Right ventricle myocardium inferior (tissue), 1 donor: ENCODE data around the gene COL13A1. TPM values are rescaled to one million over a fixed set of nuclear protein-coding genes. Genes with fewer than 3 reads are reported as not detected.

Experiments
- ATAC-seq: fragments of 200-7000 bp; cut with Tn5 transposase; one replicate; pipeline ENCODE4 v1.9.1; 2020; ENCODE audit warnings: mild to moderate bottlenecking, moderate library complexity
- DNase-seq: peaks from one replicate; pipeline ENCODE4 v3.0.0; 2021; ENCODE audit errors: missing footprints
- intact Hi-C: fragments of 100-400 bp; cut with DNase I; formaldehyde crosslinking; loops from one replicate; pipeline ENCODE4 v1.11.0; 2022
- total RNA-seq: library from RNA; stranded (reverse); fragmentation: NEBNext Ultra II Directional; extraction: Animal tissue kit (Norgen Biotek cat#: 25700); gene quantifications from one replicate; pipeline ENCODE4 v1.2.1, GENCODE V29; 2021
- donor health status: DM: no; HTN: yes; CAD: no; lungs with severe emphysema.

The COL13A1 gene
- total RNA-seq, 1 donor from 2014 or later, result 1.0 TPM

DNA sequence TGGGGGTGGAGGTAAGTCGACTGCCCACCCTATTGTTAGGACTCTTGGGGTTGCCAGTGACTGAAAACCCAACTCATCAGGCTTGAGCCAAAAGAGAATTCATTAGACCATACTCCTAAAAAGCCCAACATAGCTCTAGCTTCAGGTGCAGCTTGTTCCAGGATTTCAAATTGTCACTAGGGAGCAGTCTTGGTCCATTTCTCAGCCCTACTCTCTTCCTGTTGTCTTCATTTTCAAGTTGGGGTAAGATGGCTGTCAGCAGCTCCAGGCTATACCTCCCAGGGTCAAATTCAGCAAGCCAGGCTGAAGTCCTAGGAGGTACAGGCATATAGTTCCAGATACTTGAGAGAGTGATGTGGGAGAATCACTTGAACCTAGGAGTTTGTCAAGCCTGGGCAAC is 14.9 kb upstream of the COL13A1 start:
- no peak for ATAC-seq
- intact Hi-C loops, result loop anchor here (1.0 kb wide), 1 partner anchor 128 kb away; no protein-coding TSS in a partner anchor
- no peak for DNase-seq

GRCh38 chr10:69787681-69788080 is 14.0 kb upstream of the COL13A1 start:
- DNase-seq (no peak), ATAC-seq (no peak)
- intact Hi-C loops, result loop anchor here (1.0 kb wide), 1 partner anchor 127 kb away; no protein-coding TSS in a partner anchor

- ATAC-seq, result no peak
- no peak for DNase-seq
- intact Hi-C loops, result no loop called here
Observed at GRCh38 chr10:69789164-69789576, 12.5 kb upstream of the COL13A1 start.

- DNase-seq (no peak), ATAC-seq (no peak)
- intact Hi-C loops, result no loop called here
Observed at GRCh38 chr10:69791812-69792211, 9.9 kb upstream of the COL13A1 start.

GRCh38 chr10:69792341-69792740 is 9.4 kb upstream of the COL13A1 start:
- intact Hi-C loops, result no loop called here
- no peak for DNase-seq

GRCh38 chr10:69794673-69795072 is 7.0 kb upstream of the COL13A1 start:
- intact Hi-C loops, result no loop called here
- ATAC-seq (no peak), DNase-seq (no peak)

More at GRCh38 chr10:69792341-69792740, 9.4 kb upstream of the COL13A1 start:
- ATAC-seq, result peak; percentile 34

GRCh38 chr10:69795242-69795934 is 6.3 kb upstream of the COL13A1 start:
- DNase-seq, result no peak
- no peak for ATAC-seq
- intact Hi-C loops, result no loop called here

GRCh38 chr10:69797959-69798358 is 3.7 kb upstream of the COL13A1 start:
- ATAC-seq (no peak), DNase-seq (no peak)
- intact Hi-C loops, result no loop called here

DNA sequence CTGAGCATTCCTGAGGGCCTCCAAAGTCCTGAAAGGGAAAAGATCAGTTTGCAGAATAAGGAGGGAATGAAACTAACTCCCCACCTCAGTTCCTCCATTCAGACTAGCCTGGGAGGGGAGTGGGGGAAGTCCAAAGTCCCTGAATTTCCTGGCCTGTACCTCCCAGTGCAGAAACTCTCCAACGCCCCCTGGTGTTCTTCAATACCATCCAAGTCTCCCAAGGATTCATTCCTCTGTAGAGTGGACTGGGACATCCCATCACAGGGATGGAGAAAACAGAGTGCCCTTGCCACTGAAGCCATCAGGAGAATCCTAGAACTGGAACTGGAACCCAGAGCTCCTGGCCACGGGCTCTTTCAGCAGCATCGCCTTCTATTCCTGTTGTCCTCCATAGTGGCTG is 1.6 kb upstream of the COL13A1 start:
- DNase-seq (no peak), ATAC-seq (peak; percentile 53)
- intact Hi-C loops, result loop anchor here (2.0 to 5.0 kb wide), 4 partner anchors 67 to 158 kb away; no protein-coding TSS in a partner anchor

GRCh38 chr10:69800665-69801064 is 1.0 kb upstream of the COL13A1 start:
- intact Hi-C loops, result loop anchor here (2.0 to 5.0 kb wide), 4 partner anchors 68 to 158 kb away; no protein-coding TSS in a partner anchor
- DNase-seq (no peak), ATAC-seq (no peak)

DNA sequence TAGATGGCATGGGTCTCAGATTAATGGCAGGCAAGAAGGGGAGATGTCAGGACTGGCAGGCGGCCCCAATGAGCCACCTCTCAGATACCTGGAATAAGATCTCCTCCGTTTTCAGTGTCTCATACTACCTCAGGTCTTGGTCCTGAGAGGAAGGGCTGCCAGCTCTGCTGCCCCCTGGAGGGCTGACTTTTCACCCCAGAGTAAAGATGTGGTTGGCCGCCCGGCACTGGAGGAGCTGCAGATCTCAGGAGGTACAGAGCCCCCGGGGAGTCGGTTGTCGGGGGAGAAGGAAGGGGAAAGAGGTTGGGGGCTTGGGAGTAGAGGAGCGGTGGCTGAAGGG is 642 bp upstream of the COL13A1 start:
- ATAC-seq (peak; percentile 56), DNase-seq (no peak)
- intact Hi-C loops, result loop anchor here (2.0 to 5.0 kb wide), 4 partner anchors 68 to 159 kb away; no protein-coding TSS in a partner anchor

- ATAC-seq, result peak; percentile 63
- intact Hi-C loops, result loop anchor here (5.0 kb wide), 2 partner anchors 110 to 160 kb away; no protein-coding TSS in a partner anchor
- no peak for DNase-seq
Observed at GRCh38 chr10:69802424-69803161, 887 bp downstream of the COL13A1 start.

DNA sequence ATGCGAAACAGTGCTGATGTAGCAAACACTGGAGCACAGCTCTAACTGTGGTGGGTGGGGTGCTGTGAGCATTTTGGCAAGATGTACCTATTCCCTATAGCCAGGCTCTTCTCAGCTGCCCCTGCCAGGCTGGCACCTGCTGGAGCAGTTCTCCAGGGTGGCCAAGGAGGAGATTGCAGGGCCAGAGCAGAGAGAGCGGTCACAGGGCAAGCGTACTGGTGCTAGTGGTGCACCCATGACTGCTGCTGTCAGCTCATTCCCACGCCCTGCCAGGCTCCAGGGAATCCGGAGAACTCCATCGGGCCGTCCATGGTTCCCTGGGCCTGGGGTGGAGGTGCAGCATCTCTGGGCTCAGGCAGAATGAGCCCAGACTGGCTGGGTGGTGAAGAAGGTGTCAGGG is 2.1 kb downstream of the COL13A1 start:
- intact Hi-C loops, result loop anchor here (5.0 kb wide), 2 partner anchors 108 to 162 kb away; no protein-coding TSS in a partner anchor
- no peak for DNase-seq
- no peak for ATAC-seq

GRCh38 chr10:69804775-69805174 is 3.1 kb downstream of the COL13A1 start:
- intact Hi-C loops, result loop anchor here (5.0 kb wide), 2 partner anchors 108 to 162 kb away; no protein-coding TSS in a partner anchor
- ATAC-seq (no peak), DNase-seq (no peak)

DNA sequence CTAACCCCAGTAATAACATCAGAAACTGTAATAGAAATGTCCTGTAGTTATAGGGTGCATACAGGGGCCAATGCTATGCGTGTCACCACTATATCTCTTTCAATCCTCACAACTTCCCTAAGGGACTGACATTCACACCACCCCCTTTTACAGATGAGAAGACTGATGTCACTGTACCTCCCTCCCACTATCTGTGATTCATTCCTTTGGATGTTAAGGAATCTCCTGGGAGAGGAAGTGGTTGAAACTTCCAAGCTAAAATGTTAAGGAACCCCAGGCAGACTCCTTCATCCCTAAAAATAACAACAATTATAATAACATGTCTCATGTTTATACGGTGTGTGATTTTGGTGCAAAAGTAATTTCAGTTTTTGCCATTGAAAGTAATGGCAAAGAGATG is 5.4 kb downstream of the COL13A1 start:
- intact Hi-C loops, result no loop called here
- DNase-seq, result no peak

GRCh38 chr10:69807696-69808095 is 6.0 kb downstream of the COL13A1 start:
- no peak for DNase-seq
- ATAC-seq, result no peak
- intact Hi-C loops, result no loop called here

More for the DNA sequence above, 5.4 kb downstream of the COL13A1 start:
- ATAC-seq, result no peak

- intact Hi-C loops, result no loop called here
- ATAC-seq (no peak), DNase-seq (no peak)
Observed at GRCh38 chr10:69809318-69809717, 7.6 kb downstream of the COL13A1 start.

DNA sequence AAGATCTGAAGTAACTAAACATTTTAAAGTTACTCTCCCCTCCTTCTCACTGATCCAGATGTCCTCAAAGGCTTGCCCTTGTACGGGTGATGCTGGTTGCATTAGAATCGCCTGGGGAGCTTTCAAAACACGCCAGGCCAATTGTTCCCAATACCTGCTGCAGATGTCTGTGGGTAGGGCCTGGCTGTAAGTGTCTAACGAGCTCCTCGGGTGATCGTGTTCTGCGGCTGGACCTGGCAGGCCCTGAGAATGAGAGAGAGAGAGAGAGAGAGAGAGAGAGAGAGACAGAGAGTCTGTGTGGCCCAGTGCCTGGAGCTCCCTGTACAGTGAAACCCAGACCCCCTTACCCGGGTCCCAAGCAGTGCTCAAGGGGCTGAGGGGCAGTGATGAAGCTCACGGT is 8.4 kb downstream of the COL13A1 start:
- intact Hi-C loops, result no loop called here
- no peak for ATAC-seq

DNA sequence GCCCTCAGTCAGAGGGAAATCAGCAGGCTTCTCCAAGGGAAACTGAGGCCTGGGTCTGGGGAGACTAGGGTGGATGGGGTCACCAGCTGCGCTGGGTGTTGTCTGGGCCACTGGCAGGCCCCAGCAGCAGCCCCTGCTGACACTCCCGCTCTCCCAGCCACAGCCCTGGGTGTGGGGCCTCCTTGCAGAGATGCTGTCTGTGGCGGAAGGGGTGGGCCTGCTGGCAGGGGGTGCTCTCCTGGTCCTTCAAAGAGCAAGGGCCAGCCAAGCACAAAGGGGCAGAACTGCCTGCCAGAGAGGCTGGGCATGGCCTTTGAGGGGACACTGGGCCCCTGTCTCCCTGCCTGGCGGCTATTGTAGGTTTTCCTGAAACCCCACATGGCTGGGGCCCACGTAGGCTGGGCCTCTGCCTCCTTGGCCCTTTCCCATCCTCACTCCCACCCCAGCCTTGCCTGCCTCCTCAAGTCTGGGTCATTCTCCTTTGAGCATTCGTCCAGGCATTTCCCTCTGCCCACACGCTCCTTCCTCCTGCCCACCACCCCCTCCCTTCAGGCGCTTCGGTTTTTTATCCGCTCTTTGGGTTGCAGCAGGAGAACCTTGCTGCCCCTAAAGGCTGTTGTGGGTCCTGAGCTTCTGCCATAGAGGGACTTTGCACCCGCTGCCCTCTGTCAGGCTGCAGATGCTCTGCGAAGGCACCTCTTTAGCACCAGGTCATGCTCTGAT is 9.1 kb downstream of the COL13A1 start:
- DNase-seq (no peak), ATAC-seq (no peak)
- intact Hi-C loops, result no loop called here

More for the DNA sequence above, 8.4 kb downstream of the COL13A1 start:
- DNase-seq, result no peak
